IMR-90 (cell line): Measurements from ENCODE around the gene ZDBF2.

Experiments used
- CTCF ChIP-seq: conservative IDR thresholded peaks from 2 replicates; pipeline ENCODE4 v1.5.1; 2012; ENCODE audit warnings: mild to moderate bottlenecking, low read depth, low read length, improper control_type of control experiment
- POLR2A ChIP-seq: IDR thresholded peaks from 2 replicates; pipeline ENCODE4 v1.6.1; 2012; ENCODE audit warnings: mild to moderate bottlenecking, low read depth, low read length

DNA sequence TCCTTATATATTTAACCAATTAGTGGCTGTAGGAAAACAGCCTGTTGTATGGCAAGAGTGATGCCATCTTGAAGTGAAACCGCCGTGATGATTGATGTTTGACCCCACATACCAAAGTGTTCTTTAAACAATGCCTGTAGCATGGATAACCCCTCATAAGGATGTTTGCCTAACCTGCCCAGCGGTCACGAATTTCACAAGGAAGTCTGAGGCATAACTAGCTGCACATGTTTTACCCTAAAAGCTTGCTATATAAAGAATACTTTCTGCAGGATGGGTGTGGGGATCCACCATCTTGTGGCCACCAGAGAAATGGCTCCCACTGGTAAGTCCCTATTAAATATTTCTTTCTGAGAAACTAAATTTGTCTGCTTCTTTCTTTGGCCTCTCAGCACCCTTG is 68.7 kb downstream of the ZDBF2 start:
- TF ChIP-seq CTCF (no peak), POLR2A (no peak)
